ENCODE results near the gene EEA1. TPM values are rescaled to one million over a fixed set of nuclear protein-coding genes. Genes with fewer than 3 reads are reported as not detected.

EEA1 gene
- total and polyA plus RNA-seq, 2 of the 8 experiments (the other 6 are each of a cell fraction or from before 2014, with no cell fraction given): 1.0 to 18.8 TPM

DNA sequence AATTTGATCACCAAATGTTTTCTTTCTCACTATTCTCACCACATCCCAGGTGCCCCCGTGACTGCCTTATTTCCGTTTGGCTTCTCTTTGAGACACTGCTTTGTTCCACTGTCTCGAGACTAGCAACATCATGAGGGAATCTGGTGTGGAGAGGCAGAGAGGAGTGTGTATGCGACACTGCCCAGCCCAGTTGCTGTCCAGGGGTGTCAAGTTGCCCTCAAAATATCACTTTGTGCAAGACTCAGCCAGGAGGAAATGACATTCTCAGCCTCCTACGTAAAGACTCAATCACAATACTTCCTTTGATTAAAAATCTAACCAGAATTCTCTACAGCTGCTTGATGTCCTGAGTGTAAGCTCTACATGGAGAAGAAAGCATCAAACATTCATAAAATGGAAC, 48.2 kb upstream of the EEA1 start:
- H2AFZ ChIP-seq (ENCODE audit: low read length): no peak overlapping the region
- H3K4me1 ChIP-seq (replicated peaks in 1 of 4; ENCODE audit: control insufficient read depth in 3 of 4, insufficient read depth in 4 of 4, low read length in 3 of 4): no peaks in the 10 kb centered on the region
- H3K9me3 ChIP-seq (ENCODE audit: insufficient read depth in 2 of 2, low read depth in 1 of 2, low read length in 1 of 2): peaks cover 6 to 7% of the 10 kb centered on the region in 2 experiments; a peak in 3 of 4 replicates
- H3K36me3 ChIP-seq (ENCODE audit: control insufficient read depth in 2 of 4, insufficient read depth in 4 of 4, low read length in 3 of 4): no peaks in the 10 kb centered on the region
- no peak overlapping the region for H4K8ac ChIP-seq (ENCODE audit: extremely low read depth, insufficient read depth, low read length)
- no peak overlapping the region for H2BK12ac ChIP-seq (ENCODE audit: low read depth, low read length)
- no peaks in the 10 kb centered on the region for H3K27me3 ChIP-seq (replicated peaks in 1 of 4; ENCODE audit: control insufficient read depth in 3 of 4, extremely low read depth in 1 of 4, insufficient read depth in 3 of 4, low read length in 3 of 4)
- no peaks in the 10 kb centered on the region for H3K23me2 ChIP-seq (ENCODE audit: low read depth, low read length)
- no peaks in the 10 kb centered on the region for H3K79me1 ChIP-seq (ENCODE audit: low read depth, low read length)
- no peak overlapping the region for H4K5ac ChIP-seq (ENCODE audit: insufficient read length, low read depth, low read length)
- no peak overlapping the region for H2BK5ac ChIP-seq (ENCODE audit: low read depth, low read length)
- H3K18ac ChIP-seq (ENCODE audit: extremely low read depth, low read length): no peak overlapping the region
- H3K4ac ChIP-seq (replicated peaks; ENCODE audit: insufficient read length, low read depth, low read length): no peak overlapping the region
- FAIRE-seq: no peak
- no peak overlapping the region for H4K91ac ChIP-seq (replicated peaks; ENCODE audit: insufficient read length, low read length)
- ChIA-PET CTCF (ENCODE audit: partially characterized antibody) (interaction anchor here (1.2 to 3.2 kb wide), 2 partner anchors 10 to 419 kb away, joined by 4 to 17 read pairs; no protein-coding TSS in a partner anchor), POLR2A (ENCODE audit: partially characterized antibody) (no interaction called here)
- no peaks in the 10 kb centered on the region for H3K79me2 ChIP-seq (ENCODE audit: control insufficient read depth in 1 of 2, insufficient read depth in 2 of 2, low read length in 2 of 2)
- H2BK15ac ChIP-seq (ENCODE audit: low read length): no peak overlapping the region
- WGBS, 2 experiments (ENCODE audit: extremely low coverage in 1 of 2, insufficient coverage in 1 of 2, insufficient read length in 1 of 2, insufficient replicate concordance in 2 of 2, low coverage in 1 of 2, low lambda C conversion rate in 2 of 2, missing lambda C conversion rate in 1 of 2): 95% methylated on average over 5 of the region's 5 CpGs; no CpG with 5 or more reads in 1 of the 2 experiments
- no peak overlapping the region for H3K9ac ChIP-seq (replicated peaks in 1 of 4; ENCODE audit: extremely low read depth in 1 of 4, low read depth in 3 of 4, low read length in 3 of 4)
- no peak overlapping the region for H3K14ac ChIP-seq (ENCODE audit: insufficient read length)
- H3K23ac ChIP-seq (ENCODE audit: insufficient read length): no peak overlapping the region
- H3K56ac ChIP-seq (replicated peaks; ENCODE audit: insufficient read length, low read depth, low read length): no peak overlapping the region
- no peak overlapping the region for H2BK20ac ChIP-seq (ENCODE audit: low read length)
- no peak overlapping the region for H3K4me2 ChIP-seq (ENCODE audit: insufficient read depth in 1 of 2, low read depth in 2 of 2, low read length in 2 of 2)
- no peak overlapping the region for H3K4me3 ChIP-seq (ENCODE audit: extremely low read depth in 1 of 4, insufficient read depth in 2 of 4, low read depth in 3 of 4, low read length in 4 of 4)
- H2BK120ac ChIP-seq (replicated peaks; ENCODE audit: low read depth, low read length): no peak overlapping the region
- H3K27ac ChIP-seq (ENCODE audit: low read depth, low read length): no peak overlapping the region
- H4K20me1 ChIP-seq (replicated peaks in 1 of 2; ENCODE audit: control insufficient read depth in 1 of 2, insufficient read depth in 2 of 2, low read length in 2 of 2): no peaks in the 10 kb centered on the region
- H2AK5ac ChIP-seq (ENCODE audit: low read depth, low read length): no peak overlapping the region
- no peak for DNase-seq (ENCODE audit: low read depth in 1 of 2, low spot score in 2 of 2)
- no peak for TF ChIP-seq CTBP2 (IDR thresholded peaks at IDR 0.05; ENCODE audit: borderline replicate concordance, insufficient read depth, insufficient read length, low read length)
- no peak for TF ChIP-seq CBX8 (IDR thresholded peaks at IDR 0.05; ENCODE audit: borderline replicate concordance, low read depth, low read length)
- no peak for TF ChIP-seq HDAC6 (IDR thresholded peaks at IDR 0.05; ENCODE audit: low read depth, low read length)
- TF ChIP-seq RFX5 (IDR thresholded peaks at IDR 0.05; ENCODE audit: borderline replicate concordance, low read depth, low read length): no peak
- no peak for TF ChIP-seq CREB1 (IDR thresholded peaks at IDR 0.05)
- no peak for TF ChIP-seq GABPA (IDR thresholded peaks at IDR 0.05; ENCODE audit: borderline replicate concordance, insufficient read depth, low read length)
- TF ChIP-seq ZNF274 (IDR thresholded peaks at IDR 0.05; ENCODE audit: borderline replicate concordance, extremely low read depth, low read length): no peak
- TF ChIP-seq CEBPB (IDR thresholded peaks at IDR 0.05; ENCODE audit: low read depth, low read length): no peak
- no peak for TF ChIP-seq KDM1A (IDR thresholded peaks at IDR 0.05; ENCODE audit: borderline replicate concordance, low read length)
- no peak for TF ChIP-seq SIRT6 (IDR thresholded peaks at IDR 0.05; ENCODE audit: low read length)
- TF ChIP-seq NRF1 (IDR thresholded peaks at IDR 0.05; ENCODE audit: low read depth, low read length): no peak
- no peak for TF ChIP-seq TBP (IDR thresholded peaks at IDR 0.05; ENCODE audit: low read depth, low read length)
- no peak for TF ChIP-seq POLR2A (IDR thresholded peaks at IDR 0.05; ENCODE audit: control extremely low read depth in 1 of 2, low read depth in 2 of 2, low read length in 2 of 2)
- TF ChIP-seq JUND (IDR thresholded peaks at IDR 0.05; ENCODE audit: low read length): no peak
- no peak for TF ChIP-seq USF2 (IDR thresholded peaks at IDR 0.05; ENCODE audit: low read length)

Measured in H1 (cell line).